Kidney (tissue), 14 donors: ENCODE measurements around the gene TMEM51. TPM values are rescaled to one million over a fixed set of nuclear protein-coding genes. Genes with fewer than 3 reads are reported as not detected.
A peak's percentile ranks its signal among the peaks of the same experiment; 100 is the strongest.

Experiments
- DNase-seq, 5 donors: peaks; one replicate each; pipeline ENCODE4 v3.0.0-alpha.2; 2013 to 2020
- FAIRE-seq: peaks from 2 replicates; lab custom pipeline; 2012; peaks lifted over from hg19 to GRCh38; lab: Jason Lieb, UNC
- H3K27ac ChIP-seq, 2 donors: one replicate each; pipeline ENCODE4 v1.7.0; 2013; ENCODE audit warnings: low read depth in 2 of 2, low read length in 2 of 2, inconsistent platforms in 1 of 2
- H3K27me3 ChIP-seq: one replicate; pipeline ENCODE4 v1.7.1; 2013; ENCODE audit warnings: low read length, inconsistent platforms; ENCODE audit not compliant: control insufficient read depth, insufficient read depth
- H3K36me3 ChIP-seq, 3 donors: one replicate each; pipeline versions ENCODE4 v1.7.0 to v1.7.1; 2013; ENCODE audit warnings: low read length in 3 of 3, control low read depth in 1 of 3, inconsistent platforms in 1 of 3; ENCODE audit not compliant: insufficient read depth in 3 of 3, control insufficient read depth in 2 of 3
- H3K4me1 ChIP-seq, 3 donors: one replicate each; pipeline versions ENCODE4 v1.7.0 to v1.7.1; 2013; ENCODE audit warnings: low read length in 3 of 3, inconsistent platforms in 1 of 3, low read depth in 1 of 3; ENCODE audit not compliant: control insufficient read depth in 2 of 3, insufficient read depth in 2 of 3
- H3K4me3 ChIP-seq, 3 donors: one replicate each; pipeline versions ENCODE4 v1.7.0 to v1.8.1; 2013; ENCODE audit warnings: low read length in 3 of 3, control low read depth in 1 of 3, inconsistent platforms in 1 of 3
- H3K9ac ChIP-seq, 3 donors: one replicate each; pipeline versions ENCODE4 v1.7.0 to v1.7.1; 2013; ENCODE audit warnings: low read length in 3 of 3, control low read depth in 1 of 3, inconsistent platforms in 1 of 3
- H3K9me3 ChIP-seq, 3 donors: one replicate each; pipeline versions ENCODE4 v1.7.0 to v1.7.1; 2013; ENCODE audit warnings: low read length in 3 of 3, control low read depth in 1 of 3, inconsistent platforms in 1 of 3; ENCODE audit not compliant: control insufficient read depth in 2 of 3, insufficient read depth in 1 of 3
- CTCF ChIP-seq: IDR thresholded peaks from 3 replicates; pipeline ENCODE4 v1.5.1; 2012; ENCODE audit warnings: mild to moderate bottlenecking, moderate library complexity, borderline replicate concordance; ENCODE audit not compliant: insufficient read depth; ENCODE audit errors: extremely low read depth
- intact Hi-C: fragments of 100-400 bp; cut with DNase I; formaldehyde crosslinking; loops from one replicate; pipeline ENCODE4 v1.11.1; 2022
- polyA plus RNA-seq: library from polyadenylated mRNA; stranded (reverse); fragments of 350-450 nt; fragmentation: Illumina TruSeq; extraction: RNeasy Lipid Tissue Mini Kit (QIAGEN cat#74804); gene quantifications from one replicate; pipeline ENCODE4 v1.2.3, GENCODE V29; 2014; ENCODE audit warnings: low read depth, low replicate concordance; ENCODE audit not compliant: insufficient read depth
- total RNA-seq: library from RNA; stranded (reverse); fragmentation: NEBNext Ultra II Directional; extraction: Animal tissue kit (Norgen Biotek cat#: 25700); gene quantifications from one replicate; pipeline ENCODE4 v1.2.1, GENCODE V29; 2021
- donor health status: control.
- donor health status: control.
- donor health status: control.
- donor health status: control.
- donor health status: control.
- donor health status: DM: yes; HTN: yes; CAD: no.
- donor health status: Normal renal cell carcinoma (clear cell type).

TMEM51 gene
- total and polyA plus RNA-seq, 2 donors from 2014 or later = 38.1 to 48.4 TPM

DNA sequence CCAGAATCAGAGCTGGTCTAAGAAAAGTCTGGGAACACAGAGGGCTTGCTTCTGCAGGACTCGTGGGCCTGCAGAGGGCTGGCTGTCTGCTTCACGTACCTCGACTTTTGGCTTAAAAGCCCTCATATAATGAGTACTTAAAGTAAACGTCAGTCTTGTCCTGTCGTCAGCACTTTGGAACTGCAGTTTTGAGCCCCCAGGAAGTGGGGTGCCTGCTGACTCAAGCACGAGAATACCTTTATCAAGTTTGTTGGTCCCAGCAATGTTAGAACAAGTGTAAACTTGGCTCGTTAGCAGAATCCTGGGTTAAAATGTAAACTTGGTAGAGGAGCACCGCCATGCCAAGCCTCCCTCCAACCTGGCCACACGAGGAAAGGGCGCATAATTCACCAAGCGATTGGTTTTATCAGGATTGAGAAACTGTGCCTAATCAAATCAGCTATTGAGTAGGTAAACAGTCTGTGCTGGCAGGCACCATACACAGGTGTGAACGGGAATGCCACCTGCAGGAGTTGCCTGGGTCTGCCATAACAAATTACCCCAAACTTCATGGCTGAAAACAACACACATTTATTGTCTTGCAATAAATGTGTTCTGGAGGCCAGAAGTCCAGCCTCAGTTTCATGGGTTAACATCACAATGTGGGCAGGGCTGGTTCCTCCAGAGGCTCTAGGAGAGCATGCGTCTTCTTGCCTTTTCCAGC lies 48.5 kb downstream of the TMEM51 start:
- H3K4me1 ChIP-seq = peaks cover 3 to 70% (median 63%) of the 10 kb centered on the region in 3 donors
- H3K9ac ChIP-seq = peak overlapping the region in 2 of 3 donors; percentile 28 to 87
- H3K36me3 ChIP-seq = no peaks in the 10 kb centered on the region

DNA sequence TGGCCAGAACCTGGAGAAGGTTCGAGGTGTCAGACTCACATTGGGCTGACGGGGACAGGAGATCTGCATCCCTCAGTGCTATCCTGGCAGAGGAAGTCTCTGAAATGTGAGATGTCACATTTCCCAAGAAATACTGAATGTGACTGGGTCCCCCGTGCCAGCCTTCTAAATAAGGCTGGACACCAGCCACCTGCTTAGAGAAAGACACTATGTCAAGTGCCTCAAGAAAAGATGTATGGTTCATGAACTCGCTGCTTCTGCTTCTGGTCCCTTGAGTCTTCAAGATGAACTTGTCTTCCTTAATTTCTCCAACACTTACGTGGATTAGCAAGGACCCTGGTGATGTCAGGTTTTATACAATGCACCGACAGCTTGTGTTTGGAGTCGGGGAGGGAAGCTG lies 51.4 kb downstream of the TMEM51 start:
- no peaks in the 10 kb centered on the region for H3K27me3 ChIP-seq
- H3K9ac ChIP-seq = no peak overlapping the region
- intact Hi-C loops = no loop called here
- TF ChIP-seq CTCF = no peak
- H3K4me3 ChIP-seq = no peak overlapping the region
- peak in 1 of 5 donors; percentile 9 for DNase-seq
- no peaks in the 10 kb centered on the region for H3K36me3 ChIP-seq
- peak overlapping the region; percentile 78 to 97 for H3K27ac ChIP-seq
- no peak for FAIRE-seq
- H3K4me1 ChIP-seq = peaks cover 3 to 57% (median 54%) of the 10 kb centered on the region in 3 donors
- no peaks in the 10 kb centered on the region for H3K9me3 ChIP-seq

More for the DNA sequence above, 48.5 kb downstream of the TMEM51 start:
- peak overlapping the region; percentile 96 to 97 for H3K27ac ChIP-seq
- no peaks in the 10 kb centered on the region for H3K9me3 ChIP-seq
- DNase-seq (peak in 2 of 5 donors; percentile 68 to 74), FAIRE-seq (peak; percentile 23)
- intact Hi-C loops = no loop called here
- no peaks in the 10 kb centered on the region for H3K27me3 ChIP-seq
- no peak for TF ChIP-seq CTCF
- peak overlapping the region in 2 of 3 donors; percentile 35 to 37 for H3K4me3 ChIP-seq

- no peaks in the 10 kb centered on the region for H3K9me3 ChIP-seq
- TF ChIP-seq CTCF = no peak
- H3K27me3 ChIP-seq = no peaks in the 10 kb centered on the region
- H3K4me3 ChIP-seq = peak overlapping the region in 1 of 3 donors; percentile 20
- peak overlapping the region; percentile 74 to 78 for H3K27ac ChIP-seq
- DNase-seq (peak in 1 of 5 donors; percentile 17), FAIRE-seq (no peak)
- peaks cover 2 to 60% (median 57%) of the 10 kb centered on the region in 3 donors for H3K4me1 ChIP-seq
- H3K36me3 ChIP-seq = no peaks in the 10 kb centered on the region
- peak overlapping the region in 1 of 3 donors; percentile 42 for H3K9ac ChIP-seq
- intact Hi-C loops = no loop called here
These were observed 52.2 kb downstream of the TMEM51 start for GRCh38 chr1:15205586-15206346.
